Astrocyte of the spinal cord (primary cell): ENCODE results near the gene EPB41L4B.
A peak's percentile ranks its signal among the peaks of the same experiment; 100 is the strongest.

Experiments
- DNase-seq: peaks from one replicate; pipeline ENCODE4 v3.0.0; 2011; ENCODE audit warnings: low read depth, low spot score
- H3K4me3 ChIP-seq: 2 replicates; pipeline ENCODE4 v1.5.1; 2011; ENCODE audit warnings: low read depth, mild to moderate bottlenecking, low read length, moderate library complexity
- in situ Hi-C: cut with HindIII; loops from 2 replicates; pipeline ENCODE4 v1.10.0; 2017; ENCODE audit warnings: low sequenced_read_pairs
- TF ChIP-seq, protein P1 (sequence below): IDR thresholded peaks from 2 replicates; pipeline ENCODE4 v1.5.1; 2012; ENCODE audit warnings: low read depth, mild to moderate bottlenecking, low read length, inconsistent platforms

Gene EPB41L4B

DNA sequence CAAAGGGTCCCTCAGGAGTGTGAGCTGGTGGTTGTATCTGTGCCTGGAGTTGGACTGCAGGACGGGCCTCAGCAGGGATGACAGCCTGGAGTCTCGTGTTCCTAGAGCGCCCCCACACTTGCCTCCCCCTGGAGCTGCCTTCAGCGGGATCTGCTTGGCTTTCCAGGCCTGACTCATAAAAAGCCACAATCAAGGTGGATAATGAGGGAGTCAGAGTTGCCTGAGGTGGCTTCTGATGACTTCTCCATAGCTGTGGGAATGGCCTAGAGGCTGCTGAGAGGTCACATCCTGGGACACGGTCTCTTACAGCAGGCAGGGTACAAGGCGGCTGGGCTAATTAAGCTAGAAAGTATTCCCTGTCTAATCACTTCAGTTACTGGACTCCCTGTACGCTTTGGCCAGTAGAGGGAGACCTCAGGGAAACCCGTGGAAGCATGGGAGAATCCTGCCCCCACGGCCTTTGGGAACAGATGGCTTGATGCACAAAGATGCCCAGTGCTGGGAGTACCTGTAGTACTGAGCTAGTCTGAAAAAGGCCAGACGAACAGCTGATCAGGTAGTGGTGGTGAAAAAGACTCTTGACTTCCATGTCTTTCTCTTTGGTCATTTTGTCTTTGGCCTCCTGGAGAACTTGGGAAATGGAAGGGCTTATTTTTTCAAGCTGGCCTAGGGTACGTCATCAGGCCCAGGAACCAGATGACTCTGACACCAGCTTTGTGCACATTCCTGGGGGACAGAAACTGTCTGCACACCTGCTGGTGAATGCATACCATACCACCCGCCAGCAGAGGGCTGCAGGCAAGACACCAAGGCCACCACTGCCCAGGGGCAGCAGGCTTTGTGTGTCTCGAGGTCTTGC lies 137.7 kb downstream of the EPB41L4B start:
- in situ Hi-C loops: no loop called here
- no peak for DNase-seq
- TF ChIP-seq, protein P1, sequence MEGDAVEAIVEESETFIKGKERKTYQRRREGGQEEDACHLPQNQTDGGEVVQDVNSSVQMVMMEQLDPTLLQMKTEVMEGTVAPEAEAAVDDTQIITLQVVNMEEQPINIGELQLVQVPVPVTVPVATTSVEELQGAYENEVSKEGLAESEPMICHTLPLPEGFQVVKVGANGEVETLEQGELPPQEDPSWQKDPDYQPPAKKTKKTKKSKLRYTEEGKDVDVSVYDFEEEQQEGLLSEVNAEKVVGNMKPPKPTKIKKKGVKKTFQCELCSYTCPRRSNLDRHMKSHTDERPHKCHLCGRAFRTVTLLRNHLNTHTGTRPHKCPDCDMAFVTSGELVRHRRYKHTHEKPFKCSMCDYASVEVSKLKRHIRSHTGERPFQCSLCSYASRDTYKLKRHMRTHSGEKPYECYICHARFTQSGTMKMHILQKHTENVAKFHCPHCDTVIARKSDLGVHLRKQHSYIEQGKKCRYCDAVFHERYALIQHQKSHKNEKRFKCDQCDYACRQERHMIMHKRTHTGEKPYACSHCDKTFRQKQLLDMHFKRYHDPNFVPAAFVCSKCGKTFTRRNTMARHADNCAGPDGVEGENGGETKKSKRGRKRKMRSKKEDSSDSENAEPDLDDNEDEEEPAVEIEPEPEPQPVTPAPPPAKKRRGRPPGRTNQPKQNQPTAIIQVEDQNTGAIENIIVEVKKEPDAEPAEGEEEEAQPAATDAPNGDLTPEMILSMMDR: peak; percentile 70

DNA sequence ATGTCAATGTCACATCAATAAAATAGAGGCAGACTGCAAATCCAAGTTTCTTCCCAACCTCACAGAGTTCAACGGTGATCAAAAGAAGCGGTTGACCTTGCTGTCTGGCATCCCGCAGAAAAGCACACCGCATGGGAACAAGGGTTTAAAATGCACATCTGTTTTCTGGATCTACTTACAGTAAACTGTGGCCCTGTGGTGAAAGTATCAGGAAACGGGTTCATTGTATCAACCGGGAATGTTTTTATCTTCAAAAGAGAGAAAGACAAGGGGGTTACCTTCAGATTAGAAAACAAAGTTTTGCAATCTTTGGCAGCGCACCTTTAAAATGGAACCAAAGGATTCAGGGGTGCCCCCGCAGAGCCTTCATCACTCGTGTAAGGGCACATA lies 138.3 kb downstream of the EPB41L4B start:
- no peak for DNase-seq
- in situ Hi-C loops: no loop called here
- no peak overlapping the region for H3K4me3 ChIP-seq
- TF ChIP-seq, protein P1: no peak

More for the DNA sequence above, 137.7 kb downstream of the EPB41L4B start:
- no peak overlapping the region for H3K4me3 ChIP-seq

DNA sequence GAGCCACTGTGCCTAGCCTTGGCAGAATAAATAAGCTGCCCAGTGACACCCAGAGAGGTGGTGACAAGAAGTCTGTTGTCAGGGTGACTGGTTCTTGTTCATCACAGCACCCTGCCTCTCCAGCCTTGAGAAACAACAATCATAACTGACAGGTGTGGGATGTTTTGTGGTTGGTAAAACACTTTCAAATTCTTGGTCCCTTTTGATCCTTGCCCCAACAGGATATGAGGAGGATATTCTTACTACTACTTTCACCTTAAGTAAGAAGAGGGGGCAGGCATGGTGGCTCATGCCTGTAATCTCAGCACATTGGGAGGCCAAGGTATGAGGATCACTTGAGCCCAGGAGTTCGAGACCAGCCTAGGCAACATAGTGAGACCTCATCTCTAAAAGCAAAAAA lies 139.6 kb downstream of the EPB41L4B start:
- DNase-seq: no peak
- H3K4me3 ChIP-seq: no peak overlapping the region
- in situ Hi-C loops: no loop called here
- TF ChIP-seq, protein P1: no peak

DNA sequence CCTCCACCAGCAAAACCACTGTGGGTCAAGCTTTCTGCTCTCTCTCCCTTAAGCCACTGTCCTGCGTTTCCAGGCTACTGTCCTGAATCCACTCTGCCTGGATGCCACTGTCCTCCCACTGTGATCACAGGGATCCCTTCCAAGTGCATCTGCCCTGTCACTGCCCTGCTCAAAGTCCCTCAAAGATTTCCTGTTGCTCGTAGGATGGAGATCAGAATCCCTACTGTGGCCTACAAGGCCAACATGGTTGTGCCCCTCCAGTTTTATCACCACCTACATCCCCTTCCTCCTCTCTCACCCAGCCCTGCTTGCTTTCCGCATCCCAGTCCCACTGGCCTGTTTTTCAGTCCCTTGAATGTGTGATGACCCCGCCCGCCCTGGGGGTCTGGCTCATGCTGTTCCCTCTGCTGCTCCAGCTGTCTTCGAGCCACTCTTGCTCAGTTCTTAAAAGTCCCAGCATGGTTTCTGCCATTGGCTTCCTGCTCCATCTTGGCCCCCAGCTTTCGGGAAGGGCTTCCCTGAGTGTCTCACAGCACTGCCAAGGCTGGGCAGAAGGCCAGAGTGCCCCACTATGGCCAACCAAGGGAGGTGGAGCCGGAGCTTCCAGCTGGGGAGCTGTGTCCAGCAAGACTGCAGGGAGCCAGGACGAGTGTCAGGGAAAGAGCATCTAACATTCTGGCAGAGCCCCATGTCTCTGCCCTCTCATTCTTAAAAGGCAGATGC lies 140.9 kb downstream of the EPB41L4B start:
- no peak overlapping the region for H3K4me3 ChIP-seq
- DNase-seq: no peak
- TF ChIP-seq, protein P1: no peak
- in situ Hi-C loops: no loop called here

DNA sequence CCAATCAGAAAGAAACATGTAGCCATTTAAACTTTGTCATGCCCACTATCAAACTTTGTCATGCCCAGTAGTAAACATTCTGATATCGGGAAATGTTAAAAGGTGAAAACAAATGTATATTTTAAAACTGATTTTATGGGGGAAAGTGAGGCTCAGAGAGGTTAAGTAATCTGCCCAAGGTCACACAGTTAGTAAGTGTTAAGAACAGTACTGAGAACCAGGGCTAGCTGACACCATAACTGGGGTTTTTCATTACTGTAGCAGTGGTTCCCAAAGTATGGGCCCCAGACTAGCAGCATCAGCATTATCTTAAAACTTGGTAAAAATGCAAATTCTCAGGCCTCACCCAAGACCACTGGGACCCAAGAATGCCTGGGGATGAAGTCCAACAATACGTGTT lies 143.9 kb downstream of the EPB41L4B start:
- DNase-seq: no peak
- no peak overlapping the region for H3K4me3 ChIP-seq
- in situ Hi-C loops: no loop called here
- TF ChIP-seq, protein P1: no peak

DNA sequence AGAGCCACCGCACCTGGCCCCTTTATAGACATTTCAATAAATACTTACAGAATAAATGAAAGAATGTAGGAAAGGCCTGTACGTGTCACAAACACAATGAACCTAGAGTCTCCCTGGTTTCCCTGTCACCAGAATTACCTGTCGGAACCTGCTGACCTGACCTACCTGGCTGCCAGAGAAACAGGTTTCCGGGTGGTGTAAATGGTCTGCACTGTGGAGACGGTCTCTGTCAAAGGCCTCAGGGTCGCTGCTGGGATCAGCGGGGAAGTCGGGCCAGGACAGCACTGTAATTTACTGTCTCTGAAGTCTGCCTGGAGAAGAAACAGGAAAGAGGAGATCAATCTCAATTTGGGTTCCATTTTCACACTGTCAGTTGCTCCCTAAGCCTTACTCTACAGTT lies 144.5 kb downstream of the EPB41L4B start:
- no peak overlapping the region for H3K4me3 ChIP-seq
- TF ChIP-seq, protein P1: no peak

More for the DNA sequence above, 144.5 kb downstream of the EPB41L4B start:
- DNase-seq: no peak
- in situ Hi-C loops: no loop called here
